GM19351 (cell line): ENCODE results near the gene LRIT3.
A peak's percentile ranks its signal among the peaks of the same experiment; 100 is the strongest.
"Not testable (repeated sequence)": the region's sequence is repeated elsewhere in the genome, so short reads cannot be mapped to it uniquely, and the experiment has no call there.

Experiments
- ATAC-seq: cut with Tn5 transposase; IDR thresholded peaks from one replicate; pipeline ENCODE4 v1.9.1; 2021; ENCODE audit warnings: mild to moderate bottlenecking, moderate library complexity; ENCODE audit not compliant: unreplicated experiment

LRIT3 gene

GRCh38 chr4:109848501-109848900 is 594 bp downstream of the LRIT3 start:
- ATAC-seq: no peak

GRCh38 chr4:109850601-109851000 is 2.7 kb downstream of the LRIT3 start:
- no peak for ATAC-seq

GRCh38 chr4:109859426-109860300 is 11.8 kb downstream of the LRIT3 start:
- ATAC-seq: not testable (repeated sequence)

GRCh38 chr4:109861271-109861670 is 13.4 kb downstream of the LRIT3 start:
- no peak for ATAC-seq

- ATAC-seq: no peak
These were observed 14.1 kb downstream of the LRIT3 start for GRCh38 chr4:109861916-109862511.

GRCh38 chr4:109864134-109864533 is 16.2 kb downstream of the LRIT3 start:
- no peak for ATAC-seq

GRCh38 chr4:109870061-109870460 is 22.2 kb downstream of the LRIT3 start:
- no peak for ATAC-seq

GRCh38 chr4:109872065-109872464 is 24.2 kb downstream of the LRIT3 start:
- ATAC-seq: no peak

GRCh38 chr4:109872950-109873656 is 25.2 kb downstream of the LRIT3 start:
- ATAC-seq: no peak

GRCh38 chr4:109873791-109874514 is 26.0 kb downstream of the LRIT3 start:
- no peak for ATAC-seq

GRCh38 chr4:109875106-109875505 is 27.2 kb downstream of the LRIT3 start:
- ATAC-seq: no peak

- not testable (repeated sequence) for ATAC-seq
These were observed 27.6 kb downstream of the LRIT3 start for GRCh38 chr4:109875553-109875952.

GRCh38 chr4:109876634-109877265 is 28.8 kb downstream of the LRIT3 start:
- ATAC-seq: no peak

- peak; percentile 96 for ATAC-seq
These were observed 29.5 kb downstream of the LRIT3 start for GRCh38 chr4:109877400-109877799.

- no peak for ATAC-seq
These were observed 30.4 kb downstream of the LRIT3 start for GRCh38 chr4:109878355-109878754.

GRCh38 chr4:109879081-109879480 is 31.2 kb downstream of the LRIT3 start:
- ATAC-seq: no peak

GRCh38 chr4:109879636-109880314 is 31.9 kb downstream of the LRIT3 start:
- no peak for ATAC-seq

- no peak for ATAC-seq
These were observed 38.4 kb downstream of the LRIT3 start for GRCh38 chr4:109886303-109886702.

- ATAC-seq: no peak
These were observed 39.2 kb downstream of the LRIT3 start for GRCh38 chr4:109887071-109887470.

- no peak for ATAC-seq
These were observed 42.2 kb downstream of the LRIT3 start for GRCh38 chr4:109890076-109890475.
